HL-60 (cell line): ENCODE measurements around the gene FGFR4.

ENCODE experiments used
- DNase-seq, 2 experiments: peaks; one replicate each; pipeline ENCODE4 v3.0.0-alpha.2; 2010 to 2020; ENCODE audit warnings: low read depth in 1 of 2, low spot score in 1 of 2
- H3K27ac ChIP-seq: fragments of 250-450 bp; sonication (Bioruptor Pico); replicated peaks from 2 replicates; pipeline ENCODE4 v1.5.1; 2020; ENCODE audit warnings: mild to moderate bottlenecking, moderate library complexity
- H3K27me3 ChIP-seq: fragments of 250-450 bp; sonication (Bioruptor Pico); 2 replicates; pipeline ENCODE4 v1.5.1; 2021; ENCODE audit warnings: mild to moderate bottlenecking, moderate library complexity; ENCODE audit not compliant: insufficient read depth, poor library complexity, severe bottlenecking
- H3K4me3 ChIP-seq: replicated peaks from 2 replicates; pipeline ENCODE4 v1.5.1; 2011; ENCODE audit warnings: mild to moderate bottlenecking, control low read depth, low read length; ENCODE audit not compliant: insufficient read depth
- GABPA ChIP-seq: IDR thresholded peaks from 2 replicates; pipeline ENCODE4 v1.6.1; 2012; ENCODE audit warnings: low read depth
- POLR2AphosphoS5 ChIP-seq: IDR thresholded peaks from 2 replicates; pipeline ENCODE4 v1.6.1; 2012; ENCODE audit warnings: low read depth
- REST ChIP-seq: IDR thresholded peaks from 2 replicates; pipeline ENCODE4 v1.6.1; 2012; ENCODE audit warnings: low read depth; ENCODE audit not compliant: insufficient replicate concordance
- SPI1 ChIP-seq: IDR thresholded peaks from 2 replicates; pipeline ENCODE4 v1.6.1; 2012; ENCODE audit warnings: low read depth, mild to moderate bottlenecking, borderline replicate concordance
- TF ChIP-seq, protein P1 (sequence below): IDR thresholded peaks from one replicate; pipeline ENCODE4 v1.5.1; 2011; ENCODE audit warnings: low read length, control low read depth, inconsistent platforms; ENCODE audit not compliant: insufficient read depth

Gene FGFR4

GRCh38 chr5:177096162-177097015, 9.7 kb downstream of the FGFR4 start:
- no peak for DNase-seq
- Histone ChIP-seq H3K27me3 (no peaks in the 10 kb centered on the region), H3K4me3 (no peak overlapping the region), H3K27ac (no peak overlapping the region)
- TF ChIP-seq SPI1 (no peak), POLR2AphosphoS5 (no peak)

DNA sequence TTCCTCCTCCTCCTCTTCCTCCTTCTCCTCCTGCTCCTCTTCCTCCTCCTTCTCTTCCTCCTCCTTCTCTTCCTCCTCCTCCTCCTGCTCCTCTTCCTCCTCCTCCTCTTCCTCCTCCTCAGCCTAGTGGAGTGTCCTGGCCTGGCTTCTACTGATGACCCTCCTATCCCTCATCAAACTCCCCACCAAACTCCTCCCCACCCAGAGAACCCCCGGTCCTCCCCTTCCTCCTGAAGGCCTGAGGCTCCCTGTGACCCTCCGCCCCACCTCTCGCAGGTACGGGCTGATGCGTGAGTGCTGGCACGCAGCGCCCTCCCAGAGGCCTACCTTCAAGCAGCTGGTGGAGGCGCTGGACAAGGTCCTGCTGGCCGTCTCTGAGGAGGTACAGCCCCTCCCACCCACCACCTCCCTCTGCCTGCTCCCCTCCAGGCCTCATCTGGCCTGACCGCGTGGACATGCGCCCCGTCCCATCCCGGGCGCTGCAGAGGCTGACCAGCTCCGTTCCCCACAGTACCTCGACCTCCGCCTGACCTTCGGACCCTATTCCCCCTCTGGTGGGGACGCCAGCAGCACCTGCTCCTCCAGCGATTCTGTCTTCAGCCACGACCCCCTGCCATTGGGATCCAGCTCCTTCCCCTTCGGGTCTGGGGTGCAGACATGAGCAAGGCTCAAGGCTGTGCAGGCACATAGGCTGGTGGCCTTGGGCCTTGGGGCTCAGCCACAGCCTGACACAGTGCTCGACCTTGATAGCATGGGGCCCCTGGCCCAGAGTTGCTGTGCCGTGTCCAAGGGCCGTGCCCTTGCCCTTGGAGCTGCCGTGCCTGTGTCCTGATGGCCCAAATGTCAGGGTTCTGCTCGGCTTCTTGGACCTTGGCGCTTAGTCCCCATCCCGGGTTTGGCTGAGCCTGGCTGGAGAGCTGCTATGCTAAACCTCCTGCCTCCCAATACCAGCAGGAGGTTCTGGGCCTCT, 10.6 kb downstream of the FGFR4 start:
- Histone ChIP-seq H3K4me3 (no peak overlapping the region), H3K27ac (no peak overlapping the region), H3K27me3 (no peaks in the 10 kb centered on the region)
- no peak for DNase-seq
- no peak for TF ChIP-seq GABPA
- TF ChIP-seq REST, result no peak
- TF ChIP-seq, protein P1, sequence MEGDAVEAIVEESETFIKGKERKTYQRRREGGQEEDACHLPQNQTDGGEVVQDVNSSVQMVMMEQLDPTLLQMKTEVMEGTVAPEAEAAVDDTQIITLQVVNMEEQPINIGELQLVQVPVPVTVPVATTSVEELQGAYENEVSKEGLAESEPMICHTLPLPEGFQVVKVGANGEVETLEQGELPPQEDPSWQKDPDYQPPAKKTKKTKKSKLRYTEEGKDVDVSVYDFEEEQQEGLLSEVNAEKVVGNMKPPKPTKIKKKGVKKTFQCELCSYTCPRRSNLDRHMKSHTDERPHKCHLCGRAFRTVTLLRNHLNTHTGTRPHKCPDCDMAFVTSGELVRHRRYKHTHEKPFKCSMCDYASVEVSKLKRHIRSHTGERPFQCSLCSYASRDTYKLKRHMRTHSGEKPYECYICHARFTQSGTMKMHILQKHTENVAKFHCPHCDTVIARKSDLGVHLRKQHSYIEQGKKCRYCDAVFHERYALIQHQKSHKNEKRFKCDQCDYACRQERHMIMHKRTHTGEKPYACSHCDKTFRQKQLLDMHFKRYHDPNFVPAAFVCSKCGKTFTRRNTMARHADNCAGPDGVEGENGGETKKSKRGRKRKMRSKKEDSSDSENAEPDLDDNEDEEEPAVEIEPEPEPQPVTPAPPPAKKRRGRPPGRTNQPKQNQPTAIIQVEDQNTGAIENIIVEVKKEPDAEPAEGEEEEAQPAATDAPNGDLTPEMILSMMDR, result no peak
- no peak for TF ChIP-seq POLR2AphosphoS5
- TF ChIP-seq SPI1, result no peak

GRCh38 chr5:177098120-177098469, 11.4 kb downstream of the FGFR4 start:
- TF ChIP-seq GABPA (no peak), REST (no peak), SPI1 (no peak), POLR2AphosphoS5 (no peak)
- TF ChIP-seq, protein P1, result no peak
- Histone ChIP-seq H3K27ac (no peak overlapping the region), H3K4me3 (no peak overlapping the region), H3K27me3 (no peaks in the 10 kb centered on the region)
- no peak for DNase-seq

- Histone ChIP-seq H3K27me3 (no peaks in the 10 kb centered on the region), H3K27ac (no peak overlapping the region), H3K4me3 (no peak overlapping the region)
- TF ChIP-seq POLR2AphosphoS5 (no peak), REST (no peak), GABPA (no peak), SPI1 (no peak)
- TF ChIP-seq, protein P1, result no peak
- DNase-seq, result no peak
These were observed 11.9 kb downstream of the FGFR4 start for GRCh38 chr5:177098470-177099141.
